D341Med (cell line): Measurements from ENCODE around the gene C14orf93.
"Not testable (repeated sequence)": the region's sequence is repeated elsewhere in the genome, so short reads cannot be mapped to it uniquely, and the experiment has no call there.

ENCODE experiments used
- DNase-seq: peaks from one replicate; pipeline ENCODE4 v3.0.0; 2012; ENCODE audit warnings: low spot score

The C14orf93 gene

GRCh38 chr14:22973217-22974032, 36.5 kb downstream of the C14orf93 start:
- peak; percentile 63 for DNase-seq

- no peak for DNase-seq
Observed at GRCh38 chr14:22972313-22972930, 37.5 kb downstream of the C14orf93 start.

DNA sequence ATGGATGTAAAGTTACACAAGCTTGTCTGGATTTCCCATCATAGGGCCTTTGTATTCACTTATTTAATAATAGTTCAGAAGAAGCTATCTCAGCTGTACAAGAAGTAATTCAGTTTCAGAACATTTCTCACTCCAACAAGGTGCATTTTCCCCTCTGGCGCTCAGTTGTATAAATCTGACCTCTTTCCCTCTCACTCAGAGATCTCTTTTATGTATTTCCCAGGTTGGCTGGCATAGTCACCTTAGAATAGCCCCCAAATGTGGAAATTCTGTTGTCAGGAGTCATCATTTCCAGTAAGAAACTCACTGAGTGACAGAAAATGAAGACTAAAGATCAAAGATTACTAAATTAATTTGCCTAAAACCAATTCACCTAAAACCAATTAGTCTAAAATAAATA, 38.8 kb downstream of the C14orf93 start:
- no peak for DNase-seq

DNA sequence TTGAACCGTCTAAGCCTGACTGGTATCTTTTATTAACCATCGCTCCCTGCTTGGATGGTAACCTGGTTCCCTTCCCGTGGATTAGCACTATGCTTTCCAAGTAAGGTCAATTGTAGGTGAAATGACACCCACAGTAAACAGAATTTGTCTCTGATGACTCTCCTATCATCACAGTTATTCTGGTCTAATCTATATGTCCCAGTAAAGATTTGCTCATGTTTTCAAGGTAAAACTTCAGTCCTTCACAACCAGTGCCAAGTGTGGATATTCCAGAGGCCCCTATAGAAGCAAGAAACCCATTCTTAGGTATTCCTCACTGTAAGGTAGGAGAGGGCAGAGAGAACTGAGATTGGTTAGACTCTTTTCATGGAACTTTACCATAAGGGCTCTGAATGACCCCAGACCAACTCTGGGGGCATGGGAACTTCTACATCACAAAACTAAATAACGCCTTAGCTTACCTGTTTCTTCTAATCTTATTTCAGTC, 43.1 kb downstream of the C14orf93 start:
- no peak for DNase-seq

DNA sequence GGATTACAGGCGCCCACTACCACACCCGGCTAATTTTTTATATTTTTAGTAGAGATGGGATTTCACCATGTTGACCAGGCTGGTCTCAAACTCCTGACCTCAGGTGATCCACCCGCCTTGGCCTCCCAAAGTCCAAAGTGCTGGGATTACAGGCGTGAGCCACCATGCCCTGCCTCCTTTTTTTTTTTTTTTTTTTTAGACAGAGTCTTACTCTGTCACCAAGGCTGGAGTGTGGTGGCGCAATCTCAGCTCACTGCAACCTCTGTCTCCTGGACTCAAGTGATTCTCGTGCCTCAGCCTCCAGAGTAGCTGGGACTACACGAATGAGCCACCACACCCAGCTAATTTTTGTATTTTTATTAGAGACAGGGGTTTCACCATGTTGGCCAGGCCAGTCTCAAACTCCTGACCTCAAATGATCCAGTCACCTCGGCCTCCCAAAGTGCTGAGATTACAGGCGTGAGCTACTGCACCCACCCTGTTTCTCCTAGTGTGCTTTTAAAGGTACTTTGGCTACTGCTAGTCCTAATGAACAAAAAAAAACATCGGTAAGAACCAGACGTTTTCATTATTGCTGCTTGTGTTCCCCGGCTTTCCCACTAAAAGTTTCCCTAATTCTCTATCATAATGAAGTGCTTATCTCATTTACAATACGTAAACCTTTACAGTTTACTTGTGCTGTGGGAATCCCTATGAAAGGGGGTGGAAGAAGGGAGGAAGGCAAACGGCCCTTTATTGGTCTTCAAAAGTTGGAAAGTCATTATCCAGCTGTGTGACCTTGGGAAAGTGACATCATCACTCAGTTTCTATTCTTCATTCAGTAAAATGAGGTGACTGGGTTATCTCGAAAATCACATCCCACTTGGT, 43.8 kb downstream of the C14orf93 start:
- DNase-seq = not testable (repeated sequence)

GRCh38 chr14:22962061-22962676, 47.8 kb downstream of the C14orf93 start:
- DNase-seq = no peak

DNA sequence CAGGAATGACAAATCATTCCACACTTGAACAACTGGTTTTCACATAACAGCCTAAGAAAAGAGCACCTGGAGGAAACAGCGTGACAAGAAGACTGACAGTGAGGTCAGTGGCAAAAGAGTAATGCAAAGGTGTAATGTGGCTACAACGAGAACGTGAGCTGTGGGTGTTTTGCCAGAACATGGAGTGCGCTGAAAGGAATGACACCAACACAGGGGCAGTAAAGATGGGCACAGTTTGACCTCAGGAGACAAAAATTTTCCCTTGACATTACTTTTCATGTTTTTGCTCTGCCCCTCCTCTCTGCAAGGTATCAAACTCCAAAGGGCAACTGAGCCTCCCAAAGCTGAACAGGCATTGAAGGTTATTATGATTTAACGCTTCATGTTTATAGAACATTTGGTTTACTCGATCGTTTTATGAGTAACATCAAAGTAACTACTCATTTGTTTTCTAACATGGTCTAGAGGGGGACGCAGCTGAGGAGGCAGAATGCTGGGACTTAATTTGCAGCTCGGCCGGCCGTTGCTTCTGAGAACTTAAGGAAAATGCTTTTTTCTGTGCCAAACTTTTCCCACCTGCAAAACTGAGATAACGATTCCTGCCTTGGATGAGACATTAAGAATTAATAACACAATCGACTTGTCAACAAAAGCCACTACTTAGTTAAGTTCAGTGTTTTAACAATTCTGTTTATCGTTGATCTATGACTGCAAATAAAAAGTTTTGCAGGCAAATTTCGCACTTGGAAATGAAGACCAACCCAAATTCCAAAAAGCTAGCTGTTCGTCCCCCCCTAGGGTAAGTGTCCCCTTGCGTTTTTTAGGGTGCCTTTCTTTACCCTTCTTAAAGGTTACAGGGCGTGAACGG, 54.0 kb downstream of the C14orf93 start:
- DNase-seq = no peak

- DNase-seq = no peak
Observed at GRCh38 chr14:22952418-22952817, 57.5 kb downstream of the C14orf93 start.

- DNase-seq = not testable (repeated sequence)
Observed at GRCh38 chr14:22951795-22952194, 58.1 kb downstream of the C14orf93 start.

DNA sequence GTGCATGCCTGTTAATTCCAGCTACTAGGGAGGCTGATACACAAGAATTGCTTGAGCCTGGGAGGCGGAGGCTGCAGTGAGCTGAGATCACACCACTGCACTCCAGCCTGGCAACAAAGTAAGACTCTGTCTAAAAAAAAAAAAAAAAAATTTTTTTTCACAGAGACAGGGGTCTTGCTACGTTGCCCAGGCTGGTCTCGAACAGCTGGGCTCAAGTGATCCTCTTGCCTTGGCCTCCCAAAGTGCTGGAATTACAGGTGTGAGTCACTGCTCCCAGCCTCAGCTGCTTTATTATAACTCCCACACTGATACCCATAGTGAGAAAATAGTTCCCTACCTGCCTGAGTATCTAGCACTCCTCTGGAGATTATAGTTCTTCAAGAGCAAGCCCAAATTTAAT, 64.3 kb downstream of the C14orf93 start:
- no peak for DNase-seq

DNA sequence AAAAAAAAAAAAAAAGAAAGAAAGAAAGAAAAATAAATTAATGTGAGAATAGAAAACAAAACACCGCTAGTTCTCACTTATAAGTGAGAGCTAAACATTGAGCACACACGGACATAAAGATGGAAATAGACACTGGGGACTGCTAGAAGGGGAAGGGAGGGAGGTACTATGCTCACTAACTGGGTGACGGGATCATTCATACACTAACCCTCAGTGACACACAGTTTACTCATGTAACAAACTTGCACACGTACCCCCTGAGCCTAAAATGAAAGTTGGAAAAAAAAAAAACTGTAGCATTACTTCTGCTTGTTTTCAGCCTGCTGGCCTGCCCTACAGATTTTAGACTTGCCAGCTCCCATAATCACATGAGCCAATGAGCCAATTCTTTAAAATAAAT, 70.3 kb downstream of the C14orf93 start:
- no peak for DNase-seq
